ENCODE measurements around the gene CHST11. TPM values are rescaled to one million over a fixed set of nuclear protein-coding genes. Genes with fewer than 3 reads are reported as not detected.

Gene CHST11
- total RNA-seq, 1 experiment from 2014 or later = 1.1 TPM

- no peak overlapping the region for H3K4me3 Mint-ChIP-seq (ENCODE audit: low read depth, unreplicated experiment)
- intact Hi-C loops (cut with micrococcal nuclease; ENCODE audit: unreplicated experiment) = no loop called here
- CTCF ChIA-PET = no interaction called here
- BruUV-seq (replicated peaks) = no TSS peak
- no peaks in the 10 kb centered on the region for H3K9me3 Mint-ChIP-seq (ENCODE audit: low read depth, unreplicated experiment)
- TF ChIP-seq CTCF (IDR thresholded peaks at IDR 0.05; ENCODE audit: unreplicated experiment) = no peak
- no peak overlapping the region for H3K27ac Mint-ChIP-seq (ENCODE audit: unreplicated experiment)
- H3K4me1 Mint-ChIP-seq (ENCODE audit: low read depth, unreplicated experiment) = no peaks in the 10 kb centered on the region
- no peak for DNase-seq
- no peaks in the 10 kb centered on the region for H3K36me3 Mint-ChIP-seq (ENCODE audit: insufficient read depth, unreplicated experiment)
- H3K27me3 Mint-ChIP-seq (ENCODE audit: unreplicated experiment) = peaks cover 52% of the 10 kb centered on the region
These were observed 172.0 kb downstream of the CHST11 start for GRCh38 chr12:104628831-104629135.

GRCh38 chr12:104630230-104630670, 173.5 kb downstream of the CHST11 start:
- H3K4me1 Mint-ChIP-seq (ENCODE audit: low read depth, unreplicated experiment) = no peaks in the 10 kb centered on the region
- CTCF ChIA-PET = no interaction called here
- no peak overlapping the region for H3K4me3 Mint-ChIP-seq (ENCODE audit: low read depth, unreplicated experiment)
- no peak for TF ChIP-seq CTCF (IDR thresholded peaks at IDR 0.05; ENCODE audit: unreplicated experiment)
- H3K27ac Mint-ChIP-seq (ENCODE audit: unreplicated experiment) = no peak overlapping the region
- no peak for DNase-seq
- peaks cover 58% of the 10 kb centered on the region for H3K27me3 Mint-ChIP-seq (ENCODE audit: unreplicated experiment)
- intact Hi-C loops (cut with micrococcal nuclease; ENCODE audit: unreplicated experiment) = no loop called here
- no peaks in the 10 kb centered on the region for H3K9me3 Mint-ChIP-seq (ENCODE audit: low read depth, unreplicated experiment)
- no peaks in the 10 kb centered on the region for H3K36me3 Mint-ChIP-seq (ENCODE audit: insufficient read depth, unreplicated experiment)
- BruUV-seq (replicated peaks) = no TSS peak

GRCh38 chr12:104631867-104632266, 175.1 kb downstream of the CHST11 start:
- no peak for DNase-seq

GRCh38 chr12:104632724-104633201, 176.0 kb downstream of the CHST11 start:
- CTCF ChIA-PET = no interaction called here
- BruUV-seq (replicated peaks) = no TSS peak
- Mint-ChIP-seq H3K36me3 (ENCODE audit: insufficient read depth, unreplicated experiment) (no peaks in the 10 kb centered on the region), H3K9me3 (ENCODE audit: low read depth, unreplicated experiment) (no peaks in the 10 kb centered on the region), H3K4me1 (ENCODE audit: low read depth, unreplicated experiment) (no peaks in the 10 kb centered on the region), H3K27ac (ENCODE audit: unreplicated experiment) (no peak overlapping the region), H3K27me3 (ENCODE audit: unreplicated experiment) (peaks cover 58% of the 10 kb centered on the region), H3K4me3 (ENCODE audit: low read depth, unreplicated experiment) (no peak overlapping the region)
- intact Hi-C loops (cut with micrococcal nuclease; ENCODE audit: unreplicated experiment) = no loop called here
- TF ChIP-seq CTCF (IDR thresholded peaks at IDR 0.05; ENCODE audit: unreplicated experiment) = no peak
- no peak for DNase-seq

More at GRCh38 chr12:104631867-104632266, 175.1 kb downstream of the CHST11 start:
- TF ChIP-seq CTCF (IDR thresholded peaks at IDR 0.05; ENCODE audit: unreplicated experiment) = no peak
- Mint-ChIP-seq H3K4me1 (ENCODE audit: low read depth, unreplicated experiment) (no peaks in the 10 kb centered on the region), H3K27me3 (ENCODE audit: unreplicated experiment) (peaks cover 58% of the 10 kb centered on the region), H3K9me3 (ENCODE audit: low read depth, unreplicated experiment) (no peaks in the 10 kb centered on the region), H3K27ac (ENCODE audit: unreplicated experiment) (no peak overlapping the region), H3K4me3 (ENCODE audit: low read depth, unreplicated experiment) (no peak overlapping the region), H3K36me3 (ENCODE audit: insufficient read depth, unreplicated experiment) (no peaks in the 10 kb centered on the region)
- CTCF ChIA-PET = no interaction called here
- intact Hi-C loops (cut with micrococcal nuclease; ENCODE audit: unreplicated experiment) = no loop called here
- no TSS peak for BruUV-seq (replicated peaks)
